ENCODE results near the gene GRAMD4.

The GRAMD4 gene

DNA sequence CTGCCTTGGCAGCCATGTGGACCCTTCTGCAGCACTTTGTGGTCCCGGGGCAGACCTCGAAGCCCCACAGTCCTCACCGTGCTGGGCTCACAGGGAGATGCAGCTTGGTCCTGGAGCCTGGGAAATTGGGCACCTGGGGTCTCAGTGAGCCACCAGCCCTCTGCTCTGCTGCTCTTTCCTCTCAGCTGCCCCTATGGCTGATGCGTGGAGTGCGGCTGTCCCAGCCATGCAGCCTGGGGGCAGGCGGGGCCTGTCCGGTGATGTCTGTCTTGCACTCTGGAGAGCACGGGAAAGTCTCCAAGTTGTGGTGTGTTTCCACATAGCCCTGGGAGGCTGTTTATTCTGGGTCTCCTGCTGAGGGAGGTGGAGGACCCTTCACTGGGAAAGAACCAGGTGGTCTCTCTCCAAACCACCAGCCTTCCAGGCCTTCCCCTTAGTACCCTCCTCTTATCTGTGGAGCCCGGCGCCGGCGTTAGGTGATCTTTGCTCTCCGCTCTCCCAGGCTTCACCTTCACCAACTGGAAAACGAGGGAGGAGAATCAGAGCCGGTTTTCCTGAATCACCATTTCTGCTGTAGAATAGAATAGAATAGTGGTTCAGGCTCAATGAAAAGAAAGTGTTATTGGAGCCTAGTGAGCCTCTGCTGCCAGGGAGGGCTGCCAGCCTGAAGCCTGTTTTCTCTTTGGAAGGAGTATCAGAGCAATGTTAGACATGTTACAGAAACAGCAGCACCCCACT is 41.2 kb upstream of the GRAMD4 start:
- peak overlapping the region; percentile 85 for H3K4me3 Mint-ChIP-seq
- H3K27me3 Mint-ChIP-seq, result no peaks in the 10 kb centered on the region
- peaks cover 41% of the 10 kb centered on the region for H3K4me1 Mint-ChIP-seq
- DNase-seq, result no peak
- ATAC-seq, result no peak
- no peaks in the 10 kb centered on the region for H3K9me3 Mint-ChIP-seq
- H3K36me3 Mint-ChIP-seq (ENCODE audit: low read depth), result no peaks in the 10 kb centered on the region
- H3K27ac Mint-ChIP-seq, result no peak overlapping the region

DNA sequence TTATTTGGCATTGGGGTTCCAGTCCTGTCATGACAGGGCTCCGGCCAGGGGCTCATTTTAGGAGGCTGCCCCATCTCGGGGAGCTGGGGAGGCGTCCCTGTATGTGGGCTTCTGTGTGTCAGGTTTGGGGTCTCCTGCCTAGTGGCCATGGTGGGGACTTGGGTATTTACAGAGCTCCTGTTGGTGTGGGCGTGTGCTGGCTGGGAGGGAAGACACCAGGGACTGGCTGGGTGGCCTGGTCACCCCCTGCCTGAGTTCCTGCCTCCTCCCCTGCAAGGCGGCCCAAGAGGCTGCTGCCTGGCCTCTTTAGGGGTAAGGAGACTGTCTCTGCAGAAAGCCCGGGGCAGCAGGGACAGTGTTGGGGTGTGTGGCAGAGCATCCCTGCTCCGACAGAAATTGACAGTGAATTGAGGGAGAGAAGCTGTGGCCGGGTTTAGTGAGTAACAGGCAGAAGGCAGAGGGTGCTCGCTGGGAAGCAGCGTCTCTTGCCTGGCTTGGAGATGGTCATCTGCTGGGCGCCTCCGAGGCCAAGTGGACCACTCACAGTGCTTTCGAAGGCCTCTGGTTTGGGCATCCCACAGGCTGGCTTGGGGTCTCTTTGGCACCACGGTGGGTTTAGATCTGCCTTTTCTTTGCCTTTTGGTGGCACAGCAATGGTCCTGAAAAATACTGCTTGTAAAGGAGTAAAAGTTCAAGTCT is 40.3 kb upstream of the GRAMD4 start:
- H3K9me3 Mint-ChIP-seq, result no peaks in the 10 kb centered on the region
- DNase-seq (no peak), ATAC-seq (no peak)
- peaks cover 38% of the 10 kb centered on the region for H3K4me1 Mint-ChIP-seq
- no peaks in the 10 kb centered on the region for H3K27me3 Mint-ChIP-seq
- no peak overlapping the region for H3K4me3 Mint-ChIP-seq
- H3K27ac Mint-ChIP-seq, result no peak overlapping the region
- H3K36me3 Mint-ChIP-seq (ENCODE audit: low read depth), result no peaks in the 10 kb centered on the region

DNA sequence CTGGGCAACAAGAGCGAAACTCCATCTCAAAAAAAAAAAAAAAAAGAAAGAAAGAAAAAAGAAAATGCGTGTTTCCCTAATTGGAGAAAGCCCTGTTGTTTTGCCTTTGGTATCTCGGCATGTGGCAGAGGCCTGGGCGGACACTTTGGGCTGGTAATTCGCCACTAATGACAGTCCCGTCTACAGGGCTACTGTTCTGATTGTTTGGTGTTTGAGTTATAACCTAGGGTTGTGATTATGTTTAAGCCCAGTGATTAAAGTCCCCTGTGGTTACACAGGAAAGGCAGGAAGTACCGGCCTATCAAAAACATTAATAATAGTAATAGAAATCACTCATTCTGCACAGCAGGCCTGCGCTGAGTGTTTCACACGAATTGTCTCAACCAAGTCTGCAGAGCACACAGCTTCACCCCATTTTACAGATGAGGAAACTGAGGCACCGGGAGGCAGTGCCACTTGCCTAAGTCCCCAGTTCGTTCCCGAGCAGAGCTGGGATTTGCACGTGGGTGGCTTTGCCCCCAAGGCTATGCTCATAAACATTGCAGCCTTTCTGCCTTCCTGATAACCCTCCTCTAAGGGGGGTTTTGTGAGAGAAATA is 39.1 kb upstream of the GRAMD4 start:
- Mint-ChIP-seq H3K36me3 (ENCODE audit: low read depth) (no peaks in the 10 kb centered on the region), H3K4me3 (no peak overlapping the region), H3K27ac (no peak overlapping the region), H3K9me3 (no peaks in the 10 kb centered on the region), H3K27me3 (no peaks in the 10 kb centered on the region), H3K4me1 (peaks cover 31% of the 10 kb centered on the region)
- ATAC-seq (no peak), DNase-seq (no peak)

DNA sequence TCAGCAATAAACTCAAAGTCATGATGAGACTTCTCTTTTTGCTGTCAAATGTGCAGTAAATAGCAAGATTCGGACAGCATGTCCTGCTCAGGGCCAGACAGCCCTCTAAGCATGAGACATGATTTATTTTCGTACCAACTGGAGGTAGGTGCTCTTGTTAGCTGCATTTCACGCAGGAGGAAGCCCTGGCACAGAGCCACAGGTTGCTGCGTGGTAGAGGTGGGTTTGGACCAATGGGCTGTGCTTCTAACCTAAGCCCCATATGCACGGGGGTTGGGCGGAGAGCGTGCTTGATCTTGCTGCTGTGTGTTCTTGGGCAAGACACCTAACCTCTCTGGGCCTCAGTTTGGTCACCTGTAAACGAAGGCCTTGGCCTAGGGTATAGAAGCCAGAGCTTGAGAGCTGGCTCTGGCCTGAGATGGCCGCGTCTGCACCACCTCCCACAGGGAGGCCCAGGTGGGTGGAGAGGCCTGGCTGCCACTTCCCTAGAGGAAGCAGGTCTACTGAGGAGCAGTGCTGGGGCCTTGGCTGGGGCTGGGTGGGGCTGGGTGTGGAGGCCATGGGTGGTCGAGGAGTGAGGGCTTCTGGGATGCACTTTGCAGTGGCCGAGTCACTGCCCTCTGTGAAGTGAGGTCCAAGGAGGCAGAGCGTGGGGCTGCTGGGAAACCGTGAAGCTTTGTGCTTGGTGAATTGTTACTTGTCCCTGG is 38.5 kb upstream of the GRAMD4 start:
- ATAC-seq (no peak), DNase-seq (no peak)
- H3K9me3 Mint-ChIP-seq, result no peaks in the 10 kb centered on the region
- no peaks in the 10 kb centered on the region for H3K36me3 Mint-ChIP-seq (ENCODE audit: low read depth)
- H3K4me3 Mint-ChIP-seq, result no peak overlapping the region
- H3K27me3 Mint-ChIP-seq, result no peaks in the 10 kb centered on the region
- H3K27ac Mint-ChIP-seq, result no peak overlapping the region
- H3K4me1 Mint-ChIP-seq, result peaks cover 33% of the 10 kb centered on the region

DNA sequence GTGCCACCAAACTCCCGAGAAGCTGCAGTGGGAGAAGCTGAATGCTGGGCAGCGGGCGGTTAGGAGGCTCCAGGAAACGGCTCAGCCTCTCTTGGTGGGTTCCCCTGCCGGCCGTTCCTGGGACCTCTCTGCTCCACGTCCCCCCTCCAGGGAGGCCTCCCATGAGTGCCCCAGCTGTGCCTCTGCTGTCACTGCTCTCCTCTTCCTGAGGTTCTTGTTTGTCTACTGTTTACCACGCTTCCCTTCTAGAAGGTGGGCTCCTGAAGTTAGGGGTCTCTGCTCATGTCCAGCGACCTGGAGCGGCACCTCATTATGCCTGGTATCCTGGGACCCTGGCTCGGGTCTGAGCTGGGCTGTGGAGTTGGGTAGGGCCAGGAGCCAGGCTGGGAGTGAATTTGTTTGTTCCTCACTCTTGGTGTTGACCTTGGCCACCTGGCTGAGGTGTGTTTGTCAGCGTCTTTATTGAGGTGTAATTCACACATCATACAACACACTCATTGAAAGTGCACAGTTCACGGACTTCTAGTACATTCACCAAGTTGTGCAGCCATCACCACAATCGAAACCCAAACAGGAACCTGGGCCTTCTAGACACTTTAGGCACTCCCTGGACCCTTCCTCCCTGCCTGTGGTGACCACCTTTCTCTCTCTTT is 37.8 kb upstream of the GRAMD4 start:
- Mint-ChIP-seq H3K36me3 (ENCODE audit: low read depth) (no peaks in the 10 kb centered on the region), H3K9me3 (no peaks in the 10 kb centered on the region), H3K27ac (no peak overlapping the region), H3K4me3 (no peak overlapping the region), H3K4me1 (peaks cover 40% of the 10 kb centered on the region), H3K27me3 (no peaks in the 10 kb centered on the region)
- ATAC-seq, result no peak
- no peak for DNase-seq

DNA sequence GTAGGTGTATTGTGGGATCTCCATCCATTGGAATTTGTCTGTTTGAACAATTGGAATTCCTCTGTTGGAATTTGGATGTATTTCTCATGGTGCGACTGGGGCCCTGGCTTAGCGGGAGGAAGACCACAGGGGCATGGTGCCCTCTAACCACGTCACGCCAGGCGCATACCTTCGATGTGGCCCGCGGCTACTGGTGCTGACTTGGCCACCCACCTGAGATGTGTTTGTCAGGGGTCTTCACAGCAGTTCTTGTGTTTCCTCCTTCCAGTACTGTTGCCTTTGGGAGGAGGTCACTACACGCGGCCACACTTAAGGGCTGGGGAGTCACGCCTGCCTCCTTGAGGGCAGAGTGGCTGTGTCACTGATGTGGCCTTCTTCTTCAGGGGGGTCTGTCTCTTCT is 36.6 kb upstream of the GRAMD4 start:
- Mint-ChIP-seq H3K4me1 (peaks cover 41% of the 10 kb centered on the region), H3K4me3 (no peak overlapping the region), H3K27me3 (no peaks in the 10 kb centered on the region), H3K9me3 (no peaks in the 10 kb centered on the region), H3K36me3 (ENCODE audit: low read depth) (no peaks in the 10 kb centered on the region), H3K27ac (no peak overlapping the region)
- DNase-seq (no peak), ATAC-seq (no peak)

DNA sequence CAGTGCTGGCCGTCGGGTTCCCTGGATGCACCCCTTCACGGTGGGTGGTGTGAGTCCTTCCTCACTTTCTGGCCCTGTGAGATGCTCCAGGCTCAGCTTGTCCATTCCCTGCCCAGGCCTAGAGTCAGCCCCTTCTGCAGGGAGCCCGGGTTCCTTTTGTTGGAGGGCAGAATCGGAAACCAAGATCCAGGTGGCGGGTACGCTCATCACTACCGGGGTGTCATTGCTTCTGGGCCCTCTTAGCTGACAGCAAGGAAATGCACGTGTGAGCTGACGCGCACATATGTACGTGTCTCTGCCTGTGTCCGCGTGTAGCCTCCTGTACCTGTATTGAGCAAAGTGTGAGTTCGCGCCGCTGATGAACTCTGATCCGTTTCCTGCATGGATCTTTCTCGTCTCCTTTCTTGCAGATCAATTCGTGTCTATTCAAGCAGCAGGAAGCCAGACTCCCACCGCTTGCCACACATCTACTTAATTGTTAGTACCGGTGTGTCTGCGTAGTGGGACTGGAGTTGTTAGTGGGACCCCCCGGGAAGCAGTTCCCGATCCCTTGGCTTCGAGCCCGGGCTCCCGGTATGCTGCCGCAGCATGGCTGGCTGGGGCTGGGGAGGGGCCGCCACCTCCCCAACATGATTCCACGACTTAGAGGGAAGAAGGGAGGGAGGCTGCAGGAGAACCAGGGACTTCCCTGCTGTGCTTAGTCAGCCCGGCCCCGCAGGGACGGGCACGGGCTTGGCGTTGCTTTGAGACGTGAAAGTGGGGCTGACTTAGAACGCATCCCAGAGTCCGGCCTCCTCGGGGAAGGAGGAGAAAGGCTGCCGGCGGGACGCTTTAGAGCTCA is 35.9 kb upstream of the GRAMD4 start:
- no peak overlapping the region for H3K4me3 Mint-ChIP-seq
- no peaks in the 10 kb centered on the region for H3K9me3 Mint-ChIP-seq
- DNase-seq (no peak), ATAC-seq (no peak)
- no peaks in the 10 kb centered on the region for H3K27me3 Mint-ChIP-seq
- H3K4me1 Mint-ChIP-seq, result peaks cover 38% of the 10 kb centered on the region
- no peak overlapping the region for H3K27ac Mint-ChIP-seq
- no peaks in the 10 kb centered on the region for H3K36me3 Mint-ChIP-seq (ENCODE audit: low read depth)

DNA sequence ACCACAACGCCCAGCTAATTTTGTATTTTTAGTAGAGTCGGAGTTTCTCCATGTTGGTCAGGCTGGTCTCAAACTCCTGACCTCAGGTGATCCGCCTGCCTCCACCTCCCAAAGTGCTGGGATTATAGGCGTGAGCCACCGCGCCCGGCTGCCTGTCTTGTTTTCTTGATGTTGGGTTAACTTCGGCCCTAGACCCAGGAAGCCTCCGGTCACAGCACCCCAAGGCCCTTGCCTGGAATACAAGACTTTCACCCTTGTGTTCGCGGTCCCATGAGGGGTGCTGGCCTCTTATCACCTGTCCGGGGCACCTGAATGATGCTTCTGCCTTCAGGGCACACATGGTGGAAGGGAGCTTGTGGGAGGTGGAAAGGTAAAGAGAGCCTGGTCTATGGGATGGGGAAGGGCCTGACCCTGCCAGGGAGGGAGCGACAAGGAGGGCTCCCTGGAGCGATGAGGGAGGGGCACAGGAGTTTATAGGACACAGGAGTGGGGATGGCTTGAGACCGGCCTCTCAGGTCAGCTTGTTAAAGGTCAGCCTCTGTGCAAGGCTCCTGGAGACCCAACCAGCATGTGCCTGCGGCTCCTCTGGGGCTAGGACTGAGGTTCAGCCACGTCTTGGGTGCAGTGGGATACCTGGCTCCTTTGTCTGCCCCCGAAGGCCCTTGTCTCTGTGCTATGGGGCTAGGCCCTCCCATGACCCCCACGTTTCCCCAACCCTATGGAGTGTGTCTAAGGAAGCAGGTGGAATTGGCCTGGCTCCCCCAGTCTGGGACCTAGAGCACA is 34.7 kb upstream of the GRAMD4 start:
- DNase-seq (no peak), ATAC-seq (no peak)
- Mint-ChIP-seq H3K36me3 (ENCODE audit: low read depth) (no peaks in the 10 kb centered on the region), H3K4me1 (peaks cover 36% of the 10 kb centered on the region), H3K9me3 (no peaks in the 10 kb centered on the region), H3K27ac (no peak overlapping the region), H3K27me3 (no peaks in the 10 kb centered on the region), H3K4me3 (no peak overlapping the region)

DNA sequence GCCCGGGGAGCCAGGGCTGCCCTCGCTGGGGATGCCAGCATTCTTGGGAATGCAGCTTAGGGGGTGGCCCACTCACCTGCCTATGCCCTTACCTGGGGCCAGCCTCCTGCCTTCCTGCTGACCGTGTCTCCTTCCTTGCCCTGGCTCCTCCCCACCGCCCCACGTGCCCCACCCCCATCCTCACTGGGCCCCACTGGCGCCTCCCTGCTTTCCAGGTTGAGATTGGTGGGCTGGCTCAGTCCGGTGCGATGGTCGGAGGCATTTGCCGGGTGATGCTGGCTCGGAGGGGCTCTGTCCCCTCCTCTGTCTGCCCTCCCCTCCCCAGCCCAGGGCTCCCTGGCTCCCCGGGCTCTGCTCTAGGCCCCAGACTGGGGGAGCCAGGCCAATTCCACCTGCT is 34.1 kb upstream of the GRAMD4 start:
- Mint-ChIP-seq H3K4me1 (peaks cover 41% of the 10 kb centered on the region), H3K4me3 (no peak overlapping the region), H3K9me3 (no peaks in the 10 kb centered on the region), H3K27ac (no peak overlapping the region), H3K27me3 (no peaks in the 10 kb centered on the region), H3K36me3 (ENCODE audit: low read depth) (no peaks in the 10 kb centered on the region)
- no peak for ATAC-seq
- no peak for DNase-seq

DNA sequence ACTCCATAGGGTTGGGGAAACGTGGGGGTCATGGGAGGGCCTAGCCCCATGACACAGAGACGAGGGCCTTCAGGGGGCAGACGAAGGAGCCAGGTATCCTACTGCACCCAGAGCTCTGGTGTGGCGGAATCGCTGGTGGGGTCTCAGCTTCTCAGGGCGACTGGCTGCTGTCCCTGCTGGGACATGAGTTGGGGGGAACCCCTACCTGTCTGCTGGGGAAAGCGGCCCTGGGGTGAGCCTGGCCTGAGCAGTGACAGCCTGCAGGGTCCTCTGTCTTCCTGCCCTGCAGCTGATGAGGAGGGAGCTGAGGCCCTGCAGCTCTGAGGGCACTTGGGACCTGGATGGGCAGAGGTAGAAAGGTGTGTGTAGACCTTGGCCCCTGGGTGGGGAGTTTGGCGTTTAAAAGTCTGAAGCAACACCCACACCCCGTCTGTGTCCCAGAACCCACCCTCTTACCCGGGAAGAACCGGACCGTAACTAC is 33.6 kb upstream of the GRAMD4 start:
- peaks cover 42% of the 10 kb centered on the region for H3K4me1 Mint-ChIP-seq
- no peaks in the 10 kb centered on the region for H3K9me3 Mint-ChIP-seq
- ATAC-seq, result no peak
- H3K4me3 Mint-ChIP-seq, result peak overlapping the region; percentile 59
- H3K27me3 Mint-ChIP-seq, result no peaks in the 10 kb centered on the region
- H3K27ac Mint-ChIP-seq, result no peak overlapping the region
- DNase-seq, result no peak
- no peaks in the 10 kb centered on the region for H3K36me3 Mint-ChIP-seq (ENCODE audit: low read depth)

DNA sequence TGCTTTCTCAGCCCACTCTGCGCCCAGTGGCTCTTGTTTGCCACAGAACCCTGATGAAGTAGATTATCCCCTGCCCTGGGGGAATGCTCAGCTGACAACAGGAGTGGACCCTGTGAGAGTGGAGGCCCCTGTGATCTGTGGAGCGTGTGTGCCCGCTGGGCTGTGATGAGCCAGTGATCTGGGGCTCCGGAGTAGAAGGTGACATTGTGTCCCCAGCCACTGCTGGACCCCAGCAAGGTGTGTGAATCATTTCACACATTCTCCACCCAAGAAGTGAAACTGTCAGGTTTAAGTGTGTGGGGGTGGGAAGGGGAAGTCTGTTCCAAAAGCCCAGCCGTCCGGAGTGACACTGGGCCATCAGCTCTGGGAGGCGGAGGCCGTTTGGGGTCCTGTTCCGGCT is 33.1 kb upstream of the GRAMD4 start:
- ATAC-seq (peak; percentile 66), DNase-seq (peak; percentile 27)
- Mint-ChIP-seq H3K27me3 (no peaks in the 10 kb centered on the region), H3K4me1 (peaks cover 43% of the 10 kb centered on the region), H3K27ac (peak overlapping the region; percentile 64), H3K9me3 (no peaks in the 10 kb centered on the region), H3K36me3 (ENCODE audit: low read depth) (no peaks in the 10 kb centered on the region), H3K4me3 (peak overlapping the region; percentile 59)

DNA sequence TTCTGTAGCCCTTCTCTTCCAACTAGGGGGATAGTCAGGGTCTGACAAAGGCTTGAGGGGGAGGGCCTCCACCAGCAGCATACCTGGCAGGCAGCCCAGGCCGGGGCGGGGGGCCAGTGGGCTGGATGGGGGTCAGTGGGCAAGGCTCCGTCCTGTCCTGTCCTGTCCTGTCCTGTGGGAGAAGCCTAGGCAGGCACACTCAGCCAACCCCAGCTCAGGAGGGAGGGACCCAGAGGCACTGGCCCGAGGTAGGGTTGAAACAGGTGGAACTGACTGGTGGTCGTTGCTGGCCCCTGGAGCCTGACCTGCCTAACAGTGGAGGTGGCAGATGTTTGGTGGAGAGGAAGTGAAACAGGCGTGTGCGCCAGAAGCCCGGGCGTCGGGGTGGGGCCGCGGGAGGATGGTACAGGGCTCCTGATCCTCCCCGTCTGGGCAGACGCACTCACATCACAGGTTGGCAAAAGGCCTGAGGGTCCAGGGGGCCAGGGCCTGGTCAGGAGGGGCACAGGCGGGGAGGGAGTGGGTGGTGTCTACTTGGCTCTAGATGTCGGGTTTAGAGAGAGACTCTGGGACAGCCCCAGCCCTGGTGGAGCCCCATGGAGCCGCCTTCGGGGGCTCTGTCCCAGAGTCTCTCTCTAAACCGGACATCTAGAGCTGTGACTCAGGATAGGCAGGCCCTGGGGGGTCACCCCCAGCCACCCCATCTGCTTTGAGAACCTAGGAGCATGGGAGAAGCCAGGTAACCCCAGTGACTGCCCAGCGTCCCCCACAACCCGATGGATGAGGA is 32.5 kb upstream of the GRAMD4 start:
- DNase-seq, result peak; percentile 38
- no peaks in the 10 kb centered on the region for H3K27me3 Mint-ChIP-seq
- H3K4me1 Mint-ChIP-seq, result peaks cover 48% of the 10 kb centered on the region
- no peak for ATAC-seq
- H3K4me3 Mint-ChIP-seq, result peak overlapping the region; percentile 59
- no peaks in the 10 kb centered on the region for H3K9me3 Mint-ChIP-seq
- H3K36me3 Mint-ChIP-seq (ENCODE audit: low read depth), result no peaks in the 10 kb centered on the region
- H3K27ac Mint-ChIP-seq, result peak overlapping the region; percentile 69

Measured in activated naive CD8-positive, alpha-beta T cell treated with anti-CD3 and anti-CD28 coated beads, Interleukin-2, amount 50 U/mL, for 24 hours (primary cell).